Left ventricle myocardium superior (tissue), 1 donor: ENCODE data around the gene C5orf22. TPM values are rescaled to one million over a fixed set of nuclear protein-coding genes. Genes with fewer than 3 reads are reported as not detected.
A peak's percentile ranks its signal among the peaks of the same experiment; 100 is the strongest.

Source experiments
- ATAC-seq: fragments of 200-7000 bp; cut with Tn5 transposase; one replicate; pipeline ENCODE4 v1.9.1; 2020; ENCODE audit warnings: mild to moderate bottlenecking, moderate library complexity
- DNase-seq: peaks from one replicate; pipeline ENCODE4 v3.0.0-alpha.2; 2020
- intact Hi-C: fragments of 100-400 bp; cut with micrococcal nuclease; formaldehyde crosslinking; loops from one replicate; pipeline ENCODE4 v1.11.0; 2022
- long read RNA-seq: library from polyadenylated mRNA; unstranded; transcript quantifications from one replicate; pipeline ENCODE4 v2.0.0, GENCODE V29; 2021
- total RNA-seq: library from RNA; stranded (reverse); fragmentation: NEBNext Ultra II Directional; extraction: Animal tissue kit (Norgen Biotek cat#: 25700); gene quantifications from one replicate; pipeline ENCODE4 v1.2.1, GENCODE V29; 2021
- donor health status: DM: no; HTN: yes; CAD: no; lungs with severe emphysema.

C5orf22 gene
- 19.7 TPM for total RNA-seq
- long read RNA-seq, transcript C5orf22-201 (9 exons, 3,612 nt): major isoform, 23 of 30 reads
- long read RNA-seq, partial matches to known transcripts: 1 of 30 reads
- long read RNA-seq, other reads (novel, unspliced or antisense): 5 of 30 reads

- DNase-seq (peak; percentile 96), ATAC-seq (peak; percentile 99)
- intact Hi-C loops: no loop called here
These were observed at the start of gene C5orf22, which contains the start of gene DROSHA for GRCh38 chr5:31531888-31532547. TSS of gene C5orf22 (plus strand) at chr5:31532301. CDS start at chr5:31532393, 92 bp downstream. TSS of gene DROSHA (minus strand) at chr5:31532093. CDS start at chr5:31529059, 3,034 bp downstream.

GRCh38 chr5:31485376-31486207, 46.5 kb upstream of the C5orf22 start:
- intact Hi-C loops: no loop called here
- DNase-seq: no peak
- no peak for ATAC-seq

GRCh38 chr5:31486441-31486840, 45.7 kb upstream of the C5orf22 start:
- DNase-seq (no peak), ATAC-seq (no peak)
- intact Hi-C loops: no loop called here

GRCh38 chr5:31487506-31487905, 44.6 kb upstream of the C5orf22 start:
- DNase-seq (no peak), ATAC-seq (no peak)

GRCh38 chr5:31492869-31493268, 39.2 kb upstream of the C5orf22 start:
- intact Hi-C loops: no loop called here
- no peak for ATAC-seq
- no peak for DNase-seq

More at GRCh38 chr5:31487506-31487905, 44.6 kb upstream of the C5orf22 start:
- intact Hi-C loops: no loop called here

- no peak for ATAC-seq
- DNase-seq: no peak
- intact Hi-C loops: no loop called here
These were observed 36.8 kb upstream of the C5orf22 start for GRCh38 chr5:31495336-31495735.

GRCh38 chr5:31496301-31496700, 35.8 kb upstream of the C5orf22 start:
- ATAC-seq (no peak), DNase-seq (no peak)
- intact Hi-C loops: no loop called here

GRCh38 chr5:31496891-31497290, 35.2 kb upstream of the C5orf22 start:
- no peak for ATAC-seq
- intact Hi-C loops: no loop called here
- no peak for DNase-seq

- intact Hi-C loops: no loop called here
- DNase-seq: no peak
- ATAC-seq: no peak
These were observed 31.8 kb upstream of the C5orf22 start for GRCh38 chr5:31500256-31500655.

- no peak for DNase-seq
- intact Hi-C loops: no loop called here
- ATAC-seq: no peak
These were observed 29.6 kb upstream of the C5orf22 start for GRCh38 chr5:31502506-31502905.

GRCh38 chr5:31504529-31504928, 27.6 kb upstream of the C5orf22 start:
- DNase-seq (no peak), ATAC-seq (no peak)
- intact Hi-C loops: no loop called here

GRCh38 chr5:31511305-31511704, 20.8 kb upstream of the C5orf22 start:
- ATAC-seq: no peak
- intact Hi-C loops: no loop called here
- DNase-seq: no peak

- intact Hi-C loops: no loop called here
- DNase-seq (no peak), ATAC-seq (no peak)
These were observed 15.3 kb upstream of the C5orf22 start for GRCh38 chr5:31516802-31517201.

GRCh38 chr5:31523041-31523440, 9.1 kb upstream of the C5orf22 start:
- intact Hi-C loops: no loop called here
- no peak for ATAC-seq
- DNase-seq: no peak

GRCh38 chr5:31530541-31531265, 1.4 kb upstream of the C5orf22 start:
- DNase-seq: no peak
- intact Hi-C loops: no loop called here
- no peak for ATAC-seq

- DNase-seq: peak; percentile 36
- peak; percentile 42 for ATAC-seq
- intact Hi-C loops: no loop called here
These were observed 586 bp upstream of the C5orf22 start for GRCh38 chr5:31531543-31531887.

- no peak for ATAC-seq
- intact Hi-C loops: no loop called here
These were observed 2.5 kb downstream of the C5orf22 start for GRCh38 chr5:31534527-31535046.

GRCh38 chr5:31536873-31537272, 4.8 kb downstream of the C5orf22 start:
- intact Hi-C loops: no loop called here
- no peak for ATAC-seq
- DNase-seq: no peak

More at GRCh38 chr5:31534527-31535046, 2.5 kb downstream of the C5orf22 start:
- DNase-seq: no peak

GRCh38 chr5:31537349-31537748, 5.2 kb downstream of the C5orf22 start:
- intact Hi-C loops: no loop called here
- no peak for DNase-seq
- no peak for ATAC-seq
